Liver (tissue), 9 donors: ENCODE results near the gene ASIC2. TPM values are rescaled to one million over a fixed set of nuclear protein-coding genes. Genes with fewer than 3 reads are reported as not detected.

Experiments
- DNase-seq: peaks from one replicate; pipeline ENCODE4 v3.0.0-alpha.2; 2017; ENCODE audit warnings: low spot score
- H3K27ac ChIP-seq, 2 donors: one replicate each; pipeline ENCODE4 v1.7.0; 2013; ENCODE audit warnings: inconsistent platforms in 2 of 2, low read length in 2 of 2, control low read depth in 1 of 2, low read depth in 1 of 2, mild to moderate bottlenecking in 1 of 2
- H3K27me3 ChIP-seq, 4 donors: one replicate each; pipeline versions ENCODE4 v1.6.1 to v1.7.0; 2013; ENCODE audit warnings: low read length in 3 of 4, inconsistent platforms in 1 of 4, mild to moderate bottlenecking in 1 of 4, moderate library complexity in 1 of 4; ENCODE audit not compliant: control insufficient read depth in 4 of 4, insufficient read depth in 4 of 4
- H3K36me3 ChIP-seq, 4 donors: one replicate each; pipeline versions ENCODE4 v1.6.1 to v1.7.0; 2013; ENCODE audit warnings: low read length in 3 of 4, mild to moderate bottlenecking in 3 of 4, low read depth in 1 of 4, moderate library complexity in 1 of 4; ENCODE audit not compliant: control insufficient read depth in 4 of 4, insufficient read depth in 3 of 4
- H3K4me1 ChIP-seq, 4 donors: one replicate each; pipeline versions ENCODE4 v1.6.1 to v1.7.0; 2013; ENCODE audit warnings: low read length in 3 of 4, mild to moderate bottlenecking in 3 of 4, moderate library complexity in 1 of 4; ENCODE audit not compliant: control insufficient read depth in 4 of 4, insufficient read depth in 4 of 4
- H3K4me3 ChIP-seq, 3 donors: one replicate each; pipeline versions ENCODE4 v1.6.1 to v1.7.0; 2013; ENCODE audit warnings: low read length in 3 of 3, control low read depth in 1 of 3, low read depth in 1 of 3, mild to moderate bottlenecking in 1 of 3
- H3K9ac ChIP-seq, 2 donors: one replicate each; pipeline ENCODE4 v1.7.0; 2013; ENCODE audit warnings: low read length in 2 of 2, mild to moderate bottlenecking in 2 of 2, moderate library complexity in 2 of 2, control low read depth in 1 of 2, low read depth in 1 of 2
- H3K9me3 ChIP-seq, 4 donors: one replicate each; pipeline versions ENCODE4 v1.6.1 to v1.7.0; 2013; ENCODE audit warnings: low read length in 3 of 4; ENCODE audit not compliant: control insufficient read depth in 4 of 4
- FOXA1 ChIP-seq: IDR thresholded peaks from 2 replicates; pipeline ENCODE4 v1.6.1; 2016; ENCODE audit warnings: antibody characterized with exemption
- FOXA2 ChIP-seq: IDR thresholded peaks from 2 replicates; pipeline ENCODE4 v1.6.1; 2016; ENCODE audit warnings: antibody characterized with exemption
- GABPA ChIP-seq, 2 donors: IDR thresholded peaks in 1 of 2; conservative IDR thresholded peaks in 1 of 2; 2 replicates each; pipeline ENCODE4 v1.6.1; 2016; ENCODE audit warnings: antibody characterized with exemption in 2 of 2, mild to moderate bottlenecking in 1 of 2, moderate library complexity in 1 of 2
- HNF4A ChIP-seq, 2 donors: conservative IDR thresholded peaks; 2 replicates each; pipeline ENCODE4 v1.6.1; 2016; ENCODE audit warnings: antibody characterized with exemption in 2 of 2, mild to moderate bottlenecking in 2 of 2
- HNF4G ChIP-seq: IDR thresholded peaks from 2 replicates; pipeline ENCODE4 v1.6.1; 2016; ENCODE audit warnings: antibody characterized with exemption
- MAX ChIP-seq: IDR thresholded peaks from 2 replicates; pipeline ENCODE4 v1.6.1; 2016; ENCODE audit warnings: antibody characterized with exemption
- NR2F2 ChIP-seq: IDR thresholded peaks from 2 replicates; pipeline ENCODE4 v1.6.1; 2016; ENCODE audit warnings: antibody characterized with exemption
- RAD21 ChIP-seq, 2 donors: IDR thresholded peaks; 2 replicates each; pipeline ENCODE4 v1.6.1; 2016; ENCODE audit warnings: antibody characterized with exemption in 2 of 2, mild to moderate bottlenecking in 2 of 2
- SP1 ChIP-seq: IDR thresholded peaks from 2 replicates; pipeline ENCODE4 v1.6.1; 2018; ENCODE audit warnings: antibody characterized with exemption, mild to moderate bottlenecking
- YY1 ChIP-seq: IDR thresholded peaks from 2 replicates; pipeline ENCODE4 v1.6.1; 2016; ENCODE audit warnings: antibody characterized with exemption, mild to moderate bottlenecking
- WGBS: extraction: QIAGEN DNeasy Blood & Tissue Kit; methylation state at CpG from one replicate; pipeline ENCODE4 v1.1.7; 2013; 5-methylcytosine and 5-hydroxymethylcytosine counted together
- polyA plus RNA-seq, 2 donors: library from polyadenylated mRNA; stranded (reverse) in 1 of 2; unstranded in 1 of 2; fragments of 200-250 nt in 1 of 2; fragments of >200 nt in 1 of 2; fragmentation: Nextera tagmentation in 1 of 2; extraction: Ambion mirVana in 1 of 2; gene quantifications; one replicate each; pipeline versions ENCODE4 v1.2.1 to v1.2.3, GENCODE V29; 2013 to 2015
- total RNA-seq, 2 donors: library from RNA; depleted of rRNA; stranded (reverse); fragments of >200 nt; gene quantifications; one replicate each; pipeline ENCODE4 v1.2.3, GENCODE V29; 2014
- TF ChIP-seq, protein P1 (sequence below): IDR thresholded peaks from 2 replicates; pipeline ENCODE4 v1.6.1; 2016; ENCODE audit warnings: antibody characterized with exemption
- TF ChIP-seq, protein P2 (sequence below): IDR thresholded peaks from 2 replicates; pipeline ENCODE4 v1.6.1; 2016; ENCODE audit warnings: antibody characterized with exemption, mild to moderate bottlenecking
- donor health status: healthy.
- donor health status: healthy.
- donor health status: healthy.
- donor health status: healthy.
- donor health status: healthy.

ASIC2 gene
- total and polyA plus RNA-seq, 4 donors = under 0.01 TPM; not detected in 3

DNA sequence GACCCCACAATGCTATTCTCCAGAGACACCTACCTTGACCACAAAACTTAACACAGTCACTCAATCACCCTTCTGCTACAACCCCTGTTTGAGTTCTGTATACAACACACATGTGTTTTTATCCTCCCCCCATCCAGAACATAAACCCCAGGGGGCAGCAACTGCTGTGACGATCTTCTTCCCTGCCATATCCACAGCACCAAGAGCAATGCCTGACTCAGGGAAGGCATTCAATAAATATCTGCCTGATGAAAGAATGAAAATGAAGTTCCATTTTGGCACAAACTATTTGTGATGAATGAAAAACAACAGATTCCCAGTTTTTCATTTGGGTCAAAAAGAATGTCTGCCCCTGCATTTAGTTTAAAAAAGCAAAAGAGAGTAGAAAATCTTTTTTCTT is 27.0 kb downstream of the ASIC2 start:
- no peaks in the 10 kb centered on the region for H3K36me3 ChIP-seq
- TF ChIP-seq SP1 (no peak), GABPA (IDR thresholded peaks at IDR 0.05 in 1 of 2, conservative IDR thresholded peaks at IDR 0.05 in 1 of 2) (no peak), YY1 (no peak), FOXA2 (no peak), MAX (no peak), HNF4A (conservative IDR thresholded peaks at IDR 0.05) (no peak)
- no peak overlapping the region for H3K9ac ChIP-seq
- no peaks in the 10 kb centered on the region for H3K9me3 ChIP-seq
- H3K4me3 ChIP-seq = no peak overlapping the region
- H3K27ac ChIP-seq = no peak overlapping the region
- DNase-seq = no peak
- no peaks in the 10 kb centered on the region for H3K4me1 ChIP-seq
- peaks cover 0 to 7% (median 0%) of the 10 kb centered on the region in 4 donors for H3K27me3 ChIP-seq
- 33% methylated on average over 1 of the region's 1 CpG for WGBS

DNA sequence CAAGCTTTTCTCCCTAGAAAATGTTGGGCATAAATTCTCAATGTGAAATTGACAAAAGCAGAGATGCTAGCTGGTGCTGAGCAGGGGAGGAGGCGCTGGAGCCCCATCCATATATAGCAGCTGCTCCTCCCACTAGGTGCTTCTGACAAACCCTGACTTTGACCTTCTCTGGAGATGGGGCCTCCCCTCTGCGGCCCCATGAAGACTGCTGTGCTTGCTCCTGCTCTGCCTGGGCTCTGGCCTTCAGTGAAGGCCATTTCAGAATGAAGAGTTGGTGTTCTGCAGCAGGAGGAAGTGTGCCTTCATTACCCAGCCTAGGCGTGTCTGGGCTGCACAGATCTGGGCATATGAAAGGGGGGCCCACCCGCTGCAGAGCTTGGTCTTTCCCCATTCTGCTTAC is 29.7 kb downstream of the ASIC2 start:
- no peak for DNase-seq
- TF ChIP-seq HNF4G (no peak), SP1 (no peak), NR2F2 (no peak), FOXA1 (no peak), RAD21 (IDR thresholded peaks at IDR 0.05) (no peak), MAX (no peak)
- TF ChIP-seq, protein P1, sequence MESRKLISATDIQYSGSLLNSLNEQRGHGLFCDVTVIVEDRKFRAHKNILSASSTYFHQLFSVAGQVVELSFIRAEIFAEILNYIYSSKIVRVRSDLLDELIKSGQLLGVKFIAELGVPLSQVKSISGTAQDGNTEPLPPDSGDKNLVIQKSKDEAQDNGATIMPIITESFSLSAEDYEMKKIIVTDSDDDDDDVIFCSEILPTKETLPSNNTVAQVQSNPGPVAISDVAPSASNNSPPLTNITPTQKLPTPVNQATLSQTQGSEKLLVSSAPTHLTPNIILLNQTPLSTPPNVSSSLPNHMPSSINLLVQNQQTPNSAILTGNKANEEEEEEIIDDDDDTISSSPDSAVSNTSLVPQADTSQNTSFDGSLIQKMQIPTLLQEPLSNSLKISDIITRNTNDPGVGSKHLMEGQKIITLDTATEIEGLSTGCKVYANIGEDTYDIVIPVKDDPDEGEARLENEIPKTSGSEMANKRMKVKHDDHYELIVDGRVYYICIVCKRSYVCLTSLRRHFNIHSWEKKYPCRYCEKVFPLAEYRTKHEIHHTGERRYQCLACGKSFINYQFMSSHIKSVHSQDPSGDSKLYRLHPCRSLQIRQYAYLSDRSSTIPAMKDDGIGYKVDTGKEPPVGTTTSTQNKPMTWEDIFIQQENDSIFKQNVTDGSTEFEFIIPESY = no peak
- TF ChIP-seq, protein P2, sequence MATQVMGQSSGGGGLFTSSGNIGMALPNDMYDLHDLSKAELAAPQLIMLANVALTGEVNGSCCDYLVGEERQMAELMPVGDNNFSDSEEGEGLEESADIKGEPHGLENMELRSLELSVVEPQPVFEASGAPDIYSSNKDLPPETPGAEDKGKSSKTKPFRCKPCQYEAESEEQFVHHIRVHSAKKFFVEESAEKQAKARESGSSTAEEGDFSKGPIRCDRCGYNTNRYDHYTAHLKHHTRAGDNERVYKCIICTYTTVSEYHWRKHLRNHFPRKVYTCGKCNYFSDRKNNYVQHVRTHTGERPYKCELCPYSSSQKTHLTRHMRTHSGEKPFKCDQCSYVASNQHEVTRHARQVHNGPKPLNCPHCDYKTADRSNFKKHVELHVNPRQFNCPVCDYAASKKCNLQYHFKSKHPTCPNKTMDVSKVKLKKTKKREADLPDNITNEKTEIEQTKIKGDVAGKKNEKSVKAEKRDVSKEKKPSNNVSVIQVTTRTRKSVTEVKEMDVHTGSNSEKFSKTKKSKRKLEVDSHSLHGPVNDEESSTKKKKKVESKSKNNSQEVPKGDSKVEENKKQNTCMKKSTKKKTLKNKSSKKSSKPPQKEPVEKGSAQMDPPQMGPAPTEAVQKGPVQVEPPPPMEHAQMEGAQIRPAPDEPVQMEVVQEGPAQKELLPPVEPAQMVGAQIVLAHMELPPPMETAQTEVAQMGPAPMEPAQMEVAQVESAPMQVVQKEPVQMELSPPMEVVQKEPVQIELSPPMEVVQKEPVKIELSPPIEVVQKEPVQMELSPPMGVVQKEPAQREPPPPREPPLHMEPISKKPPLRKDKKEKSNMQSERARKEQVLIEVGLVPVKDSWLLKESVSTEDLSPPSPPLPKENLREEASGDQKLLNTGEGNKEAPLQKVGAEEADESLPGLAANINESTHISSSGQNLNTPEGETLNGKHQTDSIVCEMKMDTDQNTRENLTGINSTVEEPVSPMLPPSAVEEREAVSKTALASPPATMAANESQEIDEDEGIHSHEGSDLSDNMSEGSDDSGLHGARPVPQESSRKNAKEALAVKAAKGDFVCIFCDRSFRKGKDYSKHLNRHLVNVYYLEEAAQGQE = no peak
- WGBS = 68% methylated on average over 4 of the region's 4 CpGs
- Histone ChIP-seq H3K9ac (no peak overlapping the region), H3K27ac (no peak overlapping the region), H3K4me3 (no peak overlapping the region), H3K4me1 (no peaks in the 10 kb centered on the region), H3K36me3 (no peaks in the 10 kb centered on the region), H3K9me3 (no peaks in the 10 kb centered on the region), H3K27me3 (peaks cover 0 to 7% (median 0%) of the 10 kb centered on the region in 4 donors)
